Glutamatergic neuron (in vitro differentiated cells): Measurements from ENCODE around the gene GPR153. TPM values are rescaled to one million over a fixed set of nuclear protein-coding genes. Genes with fewer than 3 reads are reported as not detected.

ENCODE experiments used
- DNase-seq: peaks from one replicate; pipeline ENCODE4 v3.0.0; 2022
- H3K27ac Mint-ChIP-seq: one replicate; pipeline ENCODE4 v1.8.0; 2020; ENCODE audit warnings: mild to moderate bottlenecking, mixed read lengths, inconsistent platforms; ENCODE audit not compliant: unreplicated experiment
- H3K27me3 Mint-ChIP-seq: one replicate; pipeline ENCODE4 v1.8.0; 2020; ENCODE audit warnings: mild to moderate bottlenecking, moderate library complexity, mixed read lengths, inconsistent platforms; ENCODE audit not compliant: unreplicated experiment
- H3K36me3 Mint-ChIP-seq: one replicate; pipeline ENCODE4 v1.8.0; 2020; ENCODE audit warnings: mild to moderate bottlenecking, mixed read lengths, inconsistent platforms; ENCODE audit not compliant: unreplicated experiment
- H3K4me1 Mint-ChIP-seq: one replicate; pipeline ENCODE4 v1.8.0; 2020; ENCODE audit warnings: mild to moderate bottlenecking, low read depth, mixed read lengths, inconsistent platforms; ENCODE audit not compliant: unreplicated experiment
- H3K4me3 Mint-ChIP-seq: one replicate; pipeline ENCODE4 v1.8.0; 2020; ENCODE audit warnings: mild to moderate bottlenecking, mixed read lengths, inconsistent platforms; ENCODE audit not compliant: unreplicated experiment
- H3K9me3 Mint-ChIP-seq: one replicate; pipeline ENCODE4 v1.8.0; 2020; ENCODE audit warnings: mild to moderate bottlenecking, moderate library complexity, mixed read lengths, inconsistent platforms; ENCODE audit not compliant: unreplicated experiment
- CTCF ChIP-seq: fragments of 200-600 bp; sonication (generic); IDR thresholded peaks from one replicate; pipeline ENCODE4 v1.5.0; 2021; ENCODE audit not compliant: partially characterized antibody, unreplicated experiment
- total RNA-seq: library from RNA; stranded (reverse); fragmentation: NEBNext Ultra II Directional; extraction: Animal tissue kit (Norgen Biotek cat#: 25700); gene quantifications from one replicate; pipeline ENCODE4 v1.2.1, GENCODE V29; 2021; ENCODE audit not compliant: unreplicated experiment

Gene GPR153
- total RNA-seq, 1 donor from 2014 or later, result 174 TPM

- Mint-ChIP-seq H3K4me1 (peaks cover 8% of the 10 kb centered on the region), H3K27ac (peak overlapping the region; percentile 89), H3K9me3 (peaks cover 17% of the 10 kb centered on the region), H3K36me3 (no peaks in the 10 kb centered on the region), H3K4me3 (peak overlapping the region; percentile 84), H3K27me3 (peaks cover 20% of the 10 kb centered on the region)
- DNase-seq, result peak; percentile 97
- no peak for TF ChIP-seq CTCF
These were observed 14.9 kb downstream of the GPR153 start for GRCh38 chr1:6245869-6246496.

GRCh38 chr1:6245086-6245868 is 15.6 kb downstream of the GPR153 start:
- H3K27me3 Mint-ChIP-seq, result peaks cover 18% of the 10 kb centered on the region

GRCh38 chr1:6244401-6245049 is 16.4 kb downstream of the GPR153 start:
- H3K4me3 Mint-ChIP-seq, result peak overlapping the region; percentile 59
- H3K9me3 Mint-ChIP-seq, result peaks cover 14% of the 10 kb centered on the region
- peak overlapping the region; percentile 43 for H3K27ac Mint-ChIP-seq
- H3K27me3 Mint-ChIP-seq, result peaks cover 18% of the 10 kb centered on the region
- H3K36me3 Mint-ChIP-seq, result no peaks in the 10 kb centered on the region
- no peak for TF ChIP-seq CTCF
- H3K4me1 Mint-ChIP-seq, result peaks cover 8% of the 10 kb centered on the region
- DNase-seq, result no peak

More at GRCh38 chr1:6245086-6245868, 15.6 kb downstream of the GPR153 start:
- no peak overlapping the region for H3K27ac Mint-ChIP-seq
- peaks cover 6% of the 10 kb centered on the region for H3K4me1 Mint-ChIP-seq
- TF ChIP-seq CTCF, result peak; percentile 74
- H3K9me3 Mint-ChIP-seq, result peaks cover 17% of the 10 kb centered on the region
- no peak overlapping the region for H3K4me3 Mint-ChIP-seq
- H3K36me3 Mint-ChIP-seq, result no peaks in the 10 kb centered on the region
- peak; percentile 89 for DNase-seq

GRCh38 chr1:6243993-6244392 is 16.9 kb downstream of the GPR153 start, which contains the start of gene HES3:
Gene HES3, plus strand, starts transcription at chr1:6244179. Its CDS starts 187 bp downstream, at chr1:6244366.
- H3K27me3 Mint-ChIP-seq, result peaks cover 18% of the 10 kb centered on the region
- peaks cover 8% of the 10 kb centered on the region for H3K4me1 Mint-ChIP-seq
- no peak for DNase-seq
- H3K27ac Mint-ChIP-seq, result peak within 1 kb of the TSS; percentile 43
- H3K4me3 Mint-ChIP-seq, result peak within 1 kb of the TSS; percentile 59
- no peak for TF ChIP-seq CTCF
- H3K9me3 Mint-ChIP-seq, result peaks cover 14% of the 10 kb centered on the region
- H3K36me3 Mint-ChIP-seq, result no peaks in the 10 kb centered on the region
